Large intestine (tissue), 3 donors: ENCODE results near the gene KIF6. TPM values are rescaled to one million over a fixed set of nuclear protein-coding genes. Genes with fewer than 3 reads are reported as not detected.

Experiments used
- DNase-seq, 2 donors: peaks; one replicate each; pipeline versions ENCODE4 v3.0.0 to v3.0.0-alpha.2; 2013
- H3K27ac ChIP-seq: one replicate; pipeline ENCODE4 v1.5.1; 2013; ENCODE audit warnings: low read length
- H3K27me3 ChIP-seq: 2 replicates; pipeline ENCODE4 v1.6.1; 2013; ENCODE audit warnings: low read length; ENCODE audit not compliant: control insufficient read depth, insufficient read depth
- H3K36me3 ChIP-seq: 2 replicates; pipeline ENCODE4 v1.6.1; 2013; ENCODE audit warnings: low read length; ENCODE audit not compliant: control insufficient read depth, insufficient read depth
- H3K4me1 ChIP-seq: one replicate; pipeline ENCODE4 v1.6.1; 2013; ENCODE audit warnings: low read length; ENCODE audit not compliant: control insufficient read depth, insufficient read depth
- H3K4me3 ChIP-seq: one replicate; pipeline ENCODE4 v1.5.1; 2013; ENCODE audit warnings: low read length
- H3K9me3 ChIP-seq: one replicate; pipeline ENCODE4 v1.6.1; 2013; ENCODE audit warnings: mild to moderate bottlenecking, low read depth, low read length, moderate library complexity; ENCODE audit not compliant: control insufficient read depth
- WGBS: methylation state at CpG from one replicate; pipeline ENCODE4 v1.1.5; 2013; ENCODE audit warnings: low lambda C conversion rate; ENCODE audit not compliant: insufficient coverage; 5-methylcytosine and 5-hydroxymethylcytosine counted together
- polyA plus RNA-seq: library from polyadenylated mRNA; unstranded; fragments of 120-200 nt; gene quantifications from one replicate; pipeline ENCODE4 v1.2.1, GENCODE V29; 2013

Gene KIF6
- polyA plus RNA-seq, 1 donor = 0.70 TPM

DNA sequence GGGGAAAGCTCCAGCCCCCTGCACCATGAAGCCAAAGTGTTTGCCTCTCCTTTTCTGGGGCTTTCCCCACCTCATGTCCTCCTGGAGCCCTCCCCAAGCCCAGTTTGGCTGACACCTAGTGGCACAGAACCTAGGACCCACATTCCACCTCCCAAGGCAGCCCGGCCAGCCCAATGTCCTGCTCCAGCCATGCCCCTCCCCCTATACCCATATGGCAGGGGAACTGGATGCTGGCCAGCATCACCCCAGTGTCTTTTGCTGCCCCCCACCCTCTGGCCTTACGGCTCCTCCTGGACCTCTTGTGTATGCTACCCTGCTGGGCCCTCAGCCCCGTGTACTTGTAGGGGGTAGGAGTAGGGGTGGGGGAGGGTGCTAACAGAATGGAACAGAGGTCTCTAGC, 170.1 kb downstream of the KIF6 start:
- H3K4me1 ChIP-seq = no peaks in the 10 kb centered on the region
- WGBS = no CpG with 5 or more reads among the region's 3 CpGs
- DNase-seq = no peak
- no peaks in the 10 kb centered on the region for H3K27me3 ChIP-seq
- H3K4me3 ChIP-seq = no peak overlapping the region
- H3K27ac ChIP-seq = no peak overlapping the region
- H3K9me3 ChIP-seq = no peaks in the 10 kb centered on the region
- H3K36me3 ChIP-seq = no peaks in the 10 kb centered on the region

DNA sequence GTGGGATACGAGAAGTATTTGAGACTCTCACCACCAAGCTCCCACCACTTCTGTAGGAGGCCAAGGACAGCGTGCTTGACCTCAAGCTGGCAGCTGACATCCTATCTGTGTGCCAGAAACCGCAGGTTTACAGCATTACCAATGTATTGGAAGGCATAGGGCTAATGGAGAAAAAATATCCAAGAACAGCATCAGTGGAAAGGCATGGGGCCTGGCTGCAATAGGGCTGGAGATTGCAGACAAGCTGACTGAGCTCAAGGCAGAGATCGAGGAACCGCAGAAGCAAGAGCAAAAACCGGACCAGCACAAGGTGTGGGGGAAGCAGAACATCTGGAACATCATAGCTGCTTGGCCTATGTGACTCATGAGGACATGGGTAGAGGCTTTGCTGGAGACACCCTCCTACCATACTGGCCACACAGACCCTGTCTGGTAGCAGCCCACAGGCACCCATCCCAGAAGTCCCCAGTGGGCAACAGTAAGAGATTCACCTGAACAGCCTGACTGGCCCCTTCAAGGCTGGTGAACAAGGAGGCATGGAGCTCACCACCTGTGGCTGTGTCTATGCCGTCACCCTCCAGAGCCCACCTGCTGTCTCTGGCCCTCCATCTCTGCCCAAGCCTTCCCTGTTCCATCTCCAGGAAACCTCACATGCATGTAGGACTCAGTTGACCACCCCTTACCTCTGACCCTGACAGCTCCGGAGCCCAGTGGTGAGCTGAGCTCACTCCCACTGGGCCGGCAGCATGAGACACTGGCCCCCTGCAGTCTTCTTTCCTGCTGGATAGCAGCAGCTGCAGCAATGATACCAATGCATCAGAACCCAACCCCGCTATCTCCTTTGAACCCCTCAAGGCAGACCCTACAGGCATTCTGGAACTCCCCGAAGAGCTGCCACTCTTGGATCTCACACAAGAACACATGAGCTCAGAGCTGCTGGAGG, 171.1 kb downstream of the KIF6 start:
- Histone ChIP-seq H3K27me3 (no peaks in the 10 kb centered on the region), H3K9me3 (no peaks in the 10 kb centered on the region), H3K4me1 (no peaks in the 10 kb centered on the region), H3K27ac (no peak overlapping the region), H3K4me3 (no peak overlapping the region), H3K36me3 (no peaks in the 10 kb centered on the region)
- no CpG with 5 or more reads among the region's 11 CpGs for WGBS
- DNase-seq = no peak

DNA sequence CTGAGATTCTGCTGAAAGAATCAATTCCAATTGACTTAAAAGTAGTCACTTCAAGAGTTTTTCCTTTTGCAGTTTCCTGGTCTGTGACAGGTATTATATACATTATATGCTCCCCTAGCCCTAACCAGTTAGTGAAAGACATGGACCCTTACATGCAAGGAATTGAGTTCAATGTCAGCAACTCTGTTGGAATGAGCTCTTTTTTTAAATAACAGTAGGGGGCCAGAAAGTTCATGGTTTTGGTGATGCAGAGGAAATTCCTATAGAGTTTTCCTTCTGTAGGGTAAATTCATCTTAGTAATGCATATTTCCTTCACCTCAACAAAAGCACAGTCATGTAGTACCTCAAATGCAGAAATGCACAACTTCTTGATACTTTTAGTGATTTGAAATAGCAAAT, 172.2 kb downstream of the KIF6 start:
- H3K27ac ChIP-seq = no peak overlapping the region
- H3K27me3 ChIP-seq = no peaks in the 10 kb centered on the region
- no peaks in the 10 kb centered on the region for H3K4me1 ChIP-seq
- H3K4me3 ChIP-seq = no peak overlapping the region
- DNase-seq = no peak
- H3K9me3 ChIP-seq = no peaks in the 10 kb centered on the region
- H3K36me3 ChIP-seq = no peaks in the 10 kb centered on the region

DNA sequence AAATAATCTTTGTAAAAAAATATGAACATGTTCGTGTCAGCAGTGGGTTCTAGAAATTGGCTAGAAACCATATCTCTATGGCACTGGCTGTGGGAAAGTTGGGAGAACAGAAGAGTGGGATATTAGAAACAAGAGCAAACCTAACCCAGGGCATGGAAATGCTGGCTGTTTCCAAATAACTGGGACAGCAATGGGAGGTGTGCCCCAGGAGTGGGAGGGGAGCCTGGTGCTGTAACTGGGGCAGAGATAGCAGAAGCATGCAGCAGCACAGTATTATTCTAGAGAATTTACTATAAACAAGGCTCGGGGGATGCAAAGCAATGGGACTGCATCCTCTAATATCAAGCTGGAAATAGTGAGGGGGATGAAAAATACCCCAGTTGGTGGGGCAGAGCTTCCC, 175.0 kb downstream of the KIF6 start:
- Histone ChIP-seq H3K9me3 (no peaks in the 10 kb centered on the region), H3K27ac (no peak overlapping the region), H3K36me3 (no peaks in the 10 kb centered on the region), H3K4me1 (no peaks in the 10 kb centered on the region), H3K4me3 (no peak overlapping the region), H3K27me3 (no peaks in the 10 kb centered on the region)
- DNase-seq = no peak
- WGBS = 100% methylated on average over 1 of the region's 2 CpGs

DNA sequence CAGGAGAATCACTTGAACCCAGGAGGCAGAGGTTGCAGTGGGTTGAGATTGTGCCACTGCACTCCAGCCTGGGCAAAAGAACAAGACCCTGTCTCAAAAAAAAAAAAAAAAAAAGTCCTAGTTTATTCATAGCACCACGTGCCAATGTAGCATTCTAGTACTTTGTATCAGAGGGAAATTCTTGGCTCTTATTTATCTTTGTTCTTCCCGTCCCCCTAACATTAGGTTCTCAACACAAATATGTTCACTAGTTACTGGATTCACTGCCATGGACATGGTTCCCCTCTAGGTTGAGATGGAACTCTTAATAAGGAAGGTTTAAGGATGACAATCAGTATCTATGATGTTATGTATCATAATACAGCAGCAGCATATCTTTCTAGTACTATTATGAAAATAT, 178.5 kb downstream of the KIF6 start:
- H3K36me3 ChIP-seq = no peaks in the 10 kb centered on the region

DNA sequence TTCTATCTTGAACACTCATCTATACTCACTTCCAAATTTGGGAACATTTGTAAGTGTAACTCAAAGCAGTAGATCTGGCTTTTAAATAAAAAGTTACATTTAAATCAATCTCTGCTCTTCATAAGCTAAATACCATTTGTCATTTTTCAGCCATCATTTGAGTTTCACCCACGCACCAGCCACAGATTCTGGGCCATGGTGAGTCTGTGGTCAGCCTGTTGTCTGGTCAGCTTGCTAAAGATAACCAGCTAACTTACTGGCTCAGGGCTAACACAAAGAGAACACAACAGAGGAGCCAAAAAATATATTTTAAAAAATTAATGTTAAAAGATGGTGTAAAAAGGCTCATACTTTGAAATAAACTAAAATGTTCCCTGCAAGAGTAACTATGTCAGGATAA, 181.3 kb downstream of the KIF6 start:
- no peak overlapping the region for H3K4me3 ChIP-seq
- no peak overlapping the region for H3K27ac ChIP-seq
- DNase-seq = no peak
- H3K9me3 ChIP-seq = no peaks in the 10 kb centered on the region
- 71% methylated on average over 1 of the region's 1 CpG for WGBS
- H3K27me3 ChIP-seq = no peaks in the 10 kb centered on the region
- H3K4me1 ChIP-seq = no peaks in the 10 kb centered on the region
- H3K36me3 ChIP-seq = no peaks in the 10 kb centered on the region

More for the DNA sequence above, 178.5 kb downstream of the KIF6 start:
- H3K27ac ChIP-seq = no peak overlapping the region
- H3K4me3 ChIP-seq = no peak overlapping the region
- WGBS = no CpG with 5 or more reads among the region's 2 CpGs
- H3K27me3 ChIP-seq = no peaks in the 10 kb centered on the region
- no peaks in the 10 kb centered on the region for H3K4me1 ChIP-seq
- DNase-seq = no peak
- H3K9me3 ChIP-seq = no peaks in the 10 kb centered on the region

DNA sequence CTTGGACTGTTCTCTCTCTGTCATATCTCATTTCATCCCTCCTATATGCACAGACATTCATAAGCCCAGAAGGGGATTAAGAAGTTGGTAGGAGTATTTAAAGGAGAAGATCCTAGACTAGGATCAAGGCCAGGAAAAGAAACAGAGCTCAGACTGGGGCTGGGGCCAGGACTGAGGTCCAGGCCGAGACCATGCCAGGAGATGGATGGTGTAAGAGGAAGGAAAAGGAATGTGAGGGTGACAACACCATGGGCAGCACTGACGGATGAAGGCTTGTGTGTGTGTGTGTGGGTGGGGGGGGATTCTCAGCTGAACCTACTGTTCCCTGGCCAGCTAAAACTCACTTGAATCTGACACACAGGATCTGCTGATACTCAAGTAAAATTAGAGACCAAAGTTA, 182.1 kb downstream of the KIF6 start:
- Histone ChIP-seq H3K36me3 (no peaks in the 10 kb centered on the region), H3K27ac (no peak overlapping the region), H3K4me3 (no peak overlapping the region), H3K27me3 (no peaks in the 10 kb centered on the region), H3K9me3 (no peaks in the 10 kb centered on the region), H3K4me1 (no peaks in the 10 kb centered on the region)
- DNase-seq = no peak
- WGBS = no CpG with 5 or more reads among the region's 2 CpGs

DNA sequence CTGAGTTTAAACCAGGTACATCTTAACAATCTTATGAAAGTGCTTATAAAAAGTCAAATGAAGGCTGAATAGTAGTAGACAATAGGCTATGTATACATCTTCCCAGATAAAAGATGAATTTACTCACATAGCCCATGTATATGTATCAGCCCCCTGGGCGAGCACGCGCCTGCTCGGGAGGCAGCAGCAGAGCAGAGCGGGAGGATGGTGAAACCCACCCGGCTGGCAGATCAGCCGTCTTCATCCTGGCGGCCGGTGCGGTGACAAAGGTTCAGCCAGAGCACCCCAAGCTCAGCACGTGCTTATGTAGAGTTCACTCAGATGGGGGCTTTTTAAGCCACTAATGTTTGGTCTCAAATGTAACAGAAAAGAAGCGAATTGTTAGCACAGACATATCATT, 184.8 kb downstream of the KIF6 start:
- no peak for DNase-seq

DNA sequence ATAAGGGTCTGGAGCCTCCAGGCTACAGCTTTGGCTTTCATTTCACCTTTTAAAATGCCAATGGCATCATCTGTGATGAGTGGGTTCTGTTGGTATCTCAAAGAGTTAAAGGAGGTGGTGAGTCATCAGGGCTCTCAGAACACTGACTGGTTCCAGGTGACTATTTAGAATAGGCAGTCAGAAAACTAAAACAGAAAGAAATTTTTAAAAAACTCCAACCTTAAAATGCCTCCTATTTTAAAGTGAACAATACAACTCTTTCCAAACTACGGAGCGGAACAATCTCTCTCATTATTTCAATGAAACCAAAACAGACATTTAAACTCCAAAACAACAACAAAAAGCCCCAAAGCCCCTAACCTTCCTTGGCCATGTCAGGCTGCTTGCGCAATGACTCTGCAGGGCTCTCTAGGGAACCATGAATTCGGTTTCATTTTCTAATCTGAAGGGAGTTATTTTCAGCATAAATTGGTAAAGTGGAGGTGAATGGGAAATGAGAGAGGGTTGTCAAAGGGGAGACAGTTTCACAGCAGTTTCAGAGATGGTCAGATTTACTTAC, 194.9 kb downstream of the KIF6 start:
- Histone ChIP-seq H3K9me3 (no peaks in the 10 kb centered on the region), H3K27me3 (no peaks in the 10 kb centered on the region), H3K27ac (no peak overlapping the region), H3K4me3 (no peak overlapping the region), H3K4me1 (no peaks in the 10 kb centered on the region), H3K36me3 (no peaks in the 10 kb centered on the region)
- DNase-seq = no peak
- 42% methylated on average over 2 of the region's 4 CpGs for WGBS

More for the DNA sequence above, 184.8 kb downstream of the KIF6 start:
- H3K27ac ChIP-seq = no peak overlapping the region
- no peaks in the 10 kb centered on the region for H3K27me3 ChIP-seq
- H3K4me3 ChIP-seq = no peak overlapping the region
- H3K36me3 ChIP-seq = no peaks in the 10 kb centered on the region
- H3K9me3 ChIP-seq = no peaks in the 10 kb centered on the region
- no CpG with 5 or more reads among the region's 12 CpGs for WGBS
- no peaks in the 10 kb centered on the region for H3K4me1 ChIP-seq

DNA sequence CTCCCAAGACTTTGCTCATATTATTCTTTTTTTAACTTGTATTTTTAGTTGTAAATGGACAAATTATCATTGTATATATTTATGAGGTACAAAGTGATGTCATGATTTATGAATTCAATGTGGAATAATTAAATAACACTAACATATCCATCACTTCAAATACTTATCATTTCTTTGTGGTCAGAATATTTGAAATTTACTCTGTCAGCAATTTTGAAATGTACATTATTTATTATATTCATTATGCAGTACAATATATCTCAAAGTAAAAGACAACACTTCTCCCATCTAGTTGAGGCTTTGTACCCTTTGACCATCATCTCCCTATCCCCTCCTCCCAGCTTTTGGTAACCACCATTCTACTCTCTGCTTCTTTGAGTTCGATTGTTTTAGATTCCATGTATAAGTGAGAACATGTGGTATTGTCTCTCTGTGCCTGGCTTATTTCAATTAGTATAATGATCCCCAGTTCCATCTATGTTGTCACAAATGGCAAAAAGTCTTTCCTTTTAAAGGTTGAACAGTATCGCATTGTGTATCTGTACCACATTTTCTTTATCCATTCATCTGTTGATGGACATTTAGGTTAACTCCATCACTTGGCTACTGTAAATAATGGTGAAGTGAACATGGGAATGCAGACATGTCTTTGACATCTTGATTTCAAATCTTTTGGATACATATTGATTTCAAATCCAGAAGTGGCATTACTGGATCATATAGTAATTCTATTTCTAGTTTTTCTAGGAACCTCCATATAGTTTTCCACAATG, 197.2 kb downstream of the KIF6 start:
- no peaks in the 10 kb centered on the region for H3K9me3 ChIP-seq
- WGBS = 89% methylated on average over 2 of the region's 2 CpGs

More for the DNA sequence above, 197.2 kb downstream of the KIF6 start:
- Histone ChIP-seq H3K27me3 (no peaks in the 10 kb centered on the region), H3K4me1 (no peaks in the 10 kb centered on the region), H3K27ac (no peak overlapping the region), H3K4me3 (no peak overlapping the region), H3K36me3 (no peaks in the 10 kb centered on the region)
- DNase-seq = no peak
